SU-DHL-6 (cell line): ENCODE measurements around the gene ZNF593OS.

Source experiments
- H2AFZ ChIP-seq: fragments of 200-600 bp; sonication (generic); 2 replicates; pipeline ENCODE4 v1.6.1; 2014; ENCODE audit warnings: low read depth, mild to moderate bottlenecking, moderate library complexity, mixed read lengths, antibody characterized with exemption, low read length; ENCODE audit not compliant: severe bottlenecking
- H3F3A ChIP-seq: fragments of 200-600 bp; shearing (Covaris generic); 2 replicates; pipeline ENCODE4 v1.6.0; 2016; ENCODE audit warnings: antibody characterized with exemption, mild to moderate bottlenecking; ENCODE audit not compliant: insufficient read depth
- H3K27ac ChIP-seq: fragments of 200-600 bp; sonication (generic); 2 replicates; pipeline ENCODE4 v1.5.1; 2016; ENCODE audit warnings: low read depth, mild to moderate bottlenecking, low read length, moderate library complexity, mixed read lengths
- H3K27me3 ChIP-seq: fragments of 200-600 bp; sonication (generic), shearing (Covaris generic); 2 replicates; pipeline ENCODE4 v1.6.0; 2014; ENCODE audit warnings: mild to moderate bottlenecking, low read length
- H3K36me3 ChIP-seq: fragments of 200-600 bp; sonication (generic); 2 replicates; pipeline ENCODE4 v1.6.1; 2014; ENCODE audit warnings: mild to moderate bottlenecking, low read length, mixed read lengths
- H3K4me2 ChIP-seq: fragments of 300-600, 200-600 bp; shearing (Covaris generic), sonication (generic); 2 replicates; pipeline ENCODE4 v1.6.0; 2014; ENCODE audit warnings: low read length, low read depth, mild to moderate bottlenecking; ENCODE audit not compliant: poor library complexity, severe bottlenecking
- H3K4me3 ChIP-seq: fragments of 200-600 bp; sonication (generic); 2 replicates; pipeline ENCODE4 v1.5.1; 2014; ENCODE audit warnings: antibody characterized with exemption, low read length, mild to moderate bottlenecking, mixed read lengths; ENCODE audit not compliant: insufficient read depth, poor library complexity, severe bottlenecking
- H3K79me2 ChIP-seq: fragments of 200-600 bp; sonication (generic); 2 replicates; pipeline ENCODE4 v1.6.1; 2014; ENCODE audit warnings: mild to moderate bottlenecking, low read length, moderate library complexity; ENCODE audit not compliant: insufficient read depth
- H3K9ac ChIP-seq: fragments of 200-600 bp; sonication (generic); 2 replicates; pipeline ENCODE4 v1.7.0; 2014; ENCODE audit warnings: mild to moderate bottlenecking, low read length
- H3K9me2 ChIP-seq: fragments of 200-600 bp; sonication (generic); replicated peaks from 2 replicates; pipeline ENCODE4 v1.6.1; 2014; ENCODE audit warnings: low read length; ENCODE audit not compliant: insufficient read depth
- H3K9me3 ChIP-seq: fragments of 200-600 bp; sonication (generic); 2 replicates; pipeline ENCODE4 v1.6.1; 2014; ENCODE audit warnings: low read length, mixed read lengths; ENCODE audit not compliant: insufficient read depth
- H4K20me1 ChIP-seq: fragments of 200-600 bp; sonication (generic); 2 replicates; pipeline ENCODE4 v1.6.1; 2014; ENCODE audit warnings: low read depth, mild to moderate bottlenecking, antibody characterized with exemption, low read length, moderate library complexity, mixed read lengths
- EZH2phosphoT487 ChIP-seq: fragments of 200-600 bp; sonication (generic), shearing (Covaris generic); conservative IDR thresholded peaks from 2 replicates; pipeline ENCODE4 v1.6.1; 2018; ENCODE audit warnings: mild to moderate bottlenecking, antibody characterized with exemption, low read length, moderate library complexity, mixed read lengths
- TF ChIP-seq, protein P1 (sequence below): fragments of 200-600 bp; sonication (generic); IDR thresholded peaks from one replicate; pipeline ENCODE4 v1.5.1; 2017; ENCODE audit warnings: antibody characterized with exemption, mild to moderate bottlenecking, low read length, moderate library complexity; ENCODE audit not compliant: insufficient read depth, poor library complexity, severe bottlenecking

ZNF593OS gene

DNA sequence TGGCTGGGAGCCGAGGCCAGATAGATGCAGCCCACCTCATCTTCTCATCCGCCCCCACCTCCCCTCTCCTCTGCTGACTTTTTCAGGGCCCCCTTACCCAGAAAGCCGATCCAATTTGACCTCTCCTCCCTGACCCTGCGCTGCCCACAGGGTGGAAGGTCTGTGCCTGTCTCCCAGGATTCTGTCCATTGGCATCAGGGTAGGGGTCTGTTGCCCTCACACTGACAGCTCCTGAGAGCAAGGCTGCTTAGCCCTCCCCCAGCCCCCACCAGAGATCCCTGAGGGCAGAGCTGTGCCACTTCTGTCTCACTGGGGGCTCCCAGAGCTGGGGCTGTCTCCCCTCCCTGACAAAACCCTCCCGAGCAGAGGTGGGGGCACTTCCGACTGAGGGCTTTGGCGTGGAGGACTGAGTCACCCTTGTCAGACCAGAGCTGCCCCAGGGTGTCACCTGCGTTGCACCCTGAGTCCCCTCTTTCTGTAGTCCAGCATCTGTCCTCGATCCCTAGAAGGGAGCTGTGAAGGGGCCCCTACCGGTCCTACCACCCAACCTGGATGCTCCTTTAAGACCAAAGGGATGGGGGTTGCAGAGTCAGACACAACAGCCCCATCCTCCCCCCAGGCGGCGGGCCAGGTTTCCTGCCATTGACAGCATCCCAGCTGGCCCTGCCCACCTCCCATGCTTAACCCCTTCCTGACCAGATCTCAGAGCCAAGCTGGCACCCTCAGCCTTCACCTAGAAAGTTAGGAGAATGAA lies 15.2 kb downstream of the ZNF593OS start:
- H3K27me3 ChIP-seq, result no peaks in the 10 kb centered on the region

DNA sequence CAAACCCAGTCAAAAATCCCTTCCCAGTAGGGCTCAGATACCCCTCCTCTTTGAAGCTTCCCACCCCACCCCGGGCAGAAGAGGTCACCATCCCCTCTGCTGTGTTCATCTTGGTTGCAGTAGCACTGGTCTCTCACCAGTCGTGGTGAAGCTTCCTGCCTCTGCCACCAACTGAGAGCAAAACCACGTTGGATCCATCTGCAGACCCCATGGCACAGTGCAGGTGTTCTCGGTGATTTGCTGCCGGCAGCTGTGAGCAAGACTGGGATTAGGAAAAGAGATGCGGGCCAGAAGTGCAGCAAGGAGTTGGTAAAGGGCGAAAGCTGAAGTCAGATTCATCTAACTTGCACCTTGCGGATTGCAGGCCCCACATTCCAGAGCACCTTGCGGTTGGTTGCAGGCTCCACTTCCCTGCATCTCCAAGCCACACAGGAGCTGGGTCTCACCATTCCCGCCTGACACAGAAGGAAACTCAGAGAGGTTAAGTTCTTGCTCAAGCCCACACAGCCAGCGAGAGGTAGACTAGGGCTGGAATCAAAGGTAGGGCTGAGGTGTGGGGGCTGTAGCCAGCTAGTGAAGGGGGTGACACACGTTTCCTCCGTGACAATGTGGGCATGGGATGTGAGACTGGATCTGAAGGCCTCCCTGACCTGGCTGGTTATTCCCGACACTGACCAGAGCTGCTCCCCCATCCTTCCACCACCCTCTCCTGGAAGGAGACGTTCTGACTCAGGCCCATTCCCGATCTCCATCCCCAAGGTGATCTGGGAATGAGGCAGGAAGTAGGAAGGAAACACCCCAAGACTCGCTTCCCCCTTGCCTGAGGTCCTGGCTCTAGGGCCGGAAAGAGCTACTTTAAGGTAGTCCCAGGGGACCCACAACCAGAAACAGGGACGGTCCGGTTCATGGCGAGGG lies 16.0 kb downstream of the ZNF593OS start:
- Histone ChIP-seq H3F3A (no peaks in the 10 kb centered on the region), H3K4me3 (no peak overlapping the region), H2AFZ (no peak overlapping the region), H3K36me3 (no peaks in the 10 kb centered on the region), H3K27ac (no peak overlapping the region), H3K9ac (no peak overlapping the region), H3K9me3 (no peaks in the 10 kb centered on the region), H4K20me1 (no peaks in the 10 kb centered on the region), H3K79me2 (no peaks in the 10 kb centered on the region), H3K27me3 (no peaks in the 10 kb centered on the region), H3K4me2 (no peak overlapping the region), H3K9me2 (no peaks in the 10 kb centered on the region)
- TF ChIP-seq, protein P1, sequence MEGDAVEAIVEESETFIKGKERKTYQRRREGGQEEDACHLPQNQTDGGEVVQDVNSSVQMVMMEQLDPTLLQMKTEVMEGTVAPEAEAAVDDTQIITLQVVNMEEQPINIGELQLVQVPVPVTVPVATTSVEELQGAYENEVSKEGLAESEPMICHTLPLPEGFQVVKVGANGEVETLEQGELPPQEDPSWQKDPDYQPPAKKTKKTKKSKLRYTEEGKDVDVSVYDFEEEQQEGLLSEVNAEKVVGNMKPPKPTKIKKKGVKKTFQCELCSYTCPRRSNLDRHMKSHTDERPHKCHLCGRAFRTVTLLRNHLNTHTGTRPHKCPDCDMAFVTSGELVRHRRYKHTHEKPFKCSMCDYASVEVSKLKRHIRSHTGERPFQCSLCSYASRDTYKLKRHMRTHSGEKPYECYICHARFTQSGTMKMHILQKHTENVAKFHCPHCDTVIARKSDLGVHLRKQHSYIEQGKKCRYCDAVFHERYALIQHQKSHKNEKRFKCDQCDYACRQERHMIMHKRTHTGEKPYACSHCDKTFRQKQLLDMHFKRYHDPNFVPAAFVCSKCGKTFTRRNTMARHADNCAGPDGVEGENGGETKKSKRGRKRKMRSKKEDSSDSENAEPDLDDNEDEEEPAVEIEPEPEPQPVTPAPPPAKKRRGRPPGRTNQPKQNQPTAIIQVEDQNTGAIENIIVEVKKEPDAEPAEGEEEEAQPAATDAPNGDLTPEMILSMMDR, result no peak
- TF ChIP-seq EZH2phosphoT487, result no peak

More for the DNA sequence above, 15.2 kb downstream of the ZNF593OS start:
- H3F3A ChIP-seq, result no peaks in the 10 kb centered on the region
- H2AFZ ChIP-seq, result no peak overlapping the region
- H3K36me3 ChIP-seq, result no peaks in the 10 kb centered on the region
- TF ChIP-seq, protein P1, result no peak
- TF ChIP-seq EZH2phosphoT487, result no peak
- H3K4me3 ChIP-seq, result no peak overlapping the region
- no peaks in the 10 kb centered on the region for H3K9me3 ChIP-seq
- no peak overlapping the region for H3K4me2 ChIP-seq
- no peaks in the 10 kb centered on the region for H3K79me2 ChIP-seq
- H3K27ac ChIP-seq, result no peak overlapping the region
- no peak overlapping the region for H3K9ac ChIP-seq
- no peaks in the 10 kb centered on the region for H4K20me1 ChIP-seq
- H3K9me2 ChIP-seq, result no peaks in the 10 kb centered on the region

- H3K9me3 ChIP-seq, result no peaks in the 10 kb centered on the region
- no peaks in the 10 kb centered on the region for H3K36me3 ChIP-seq
- H3K4me2 ChIP-seq, result no peak overlapping the region
- no peak overlapping the region for H3K9ac ChIP-seq
- TF ChIP-seq EZH2phosphoT487, result no peak
- TF ChIP-seq, protein P1, result no peak
- H3K27me3 ChIP-seq, result no peaks in the 10 kb centered on the region
- no peak overlapping the region for H3K4me3 ChIP-seq
- no peaks in the 10 kb centered on the region for H4K20me1 ChIP-seq
- H3K27ac ChIP-seq, result no peak overlapping the region
- H2AFZ ChIP-seq, result no peak overlapping the region
- H3F3A ChIP-seq, result no peaks in the 10 kb centered on the region
- no peaks in the 10 kb centered on the region for H3K79me2 ChIP-seq
- no peaks in the 10 kb centered on the region for H3K9me2 ChIP-seq
Observed at GRCh38 chr1:26154750-26155149, 16.9 kb downstream of the ZNF593OS start.
